Heart left ventricle (tissue), 16 donors: ENCODE measurements around the gene SDC4. TPM values are rescaled to one million over a fixed set of nuclear protein-coding genes. Genes with fewer than 3 reads are reported as not detected.

Experiments used
- ATAC-seq, 4 donors: fragments of 200-7000 bp; cut with Tn5 transposase; one replicate each; pipeline ENCODE4 v1.9.1; 2020 to 2022; ENCODE audit warnings: moderate library complexity in 4 of 4, mild to moderate bottlenecking in 3 of 4, moderate number of reproducible peaks in 1 of 4
- DNase-seq, 5 donors: peaks; one replicate each; pipeline ENCODE4 v3.0.0-alpha.2; 2020
- H3K27ac ChIP-seq, 12 donors: fragments of 200-600 bp; sonication (generic) in 4 of 12; one replicate each; pipeline versions ENCODE4 v1.5.0 to v1.8.0; 2016 to 2022; ENCODE audit warnings: mild to moderate bottlenecking in 2 of 12
- H3K27me3 ChIP-seq, 9 donors: fragments of 200-600 bp; sonication (generic) in 2 of 9; one replicate each; pipeline versions ENCODE4 v1.5.1 to v1.8.0; 2016 to 2022; ENCODE audit warnings: mild to moderate bottlenecking in 3 of 9
- H3K36me3 ChIP-seq, 9 donors: fragments of 200-600 bp; sonication (generic) in 2 of 9; one replicate each; pipeline versions ENCODE4 v1.5.0 to v1.8.0; 2018 to 2022; ENCODE audit warnings: mild to moderate bottlenecking in 2 of 9
- H3K4me1 ChIP-seq, 12 donors: fragments of 200-600 bp; sonication (generic) in 4 of 12; one replicate each; pipeline versions ENCODE4 v1.5.0 to v1.8.0; 2016 to 2022; ENCODE audit warnings: mild to moderate bottlenecking in 3 of 12
- H3K4me3 ChIP-seq, 12 donors: fragments of 200-600 bp; sonication (generic) in 4 of 12; one replicate each; pipeline versions ENCODE4 v1.5.0 to v1.8.0; 2017 to 2022; ENCODE audit warnings: mild to moderate bottlenecking in 9 of 12, moderate library complexity in 4 of 12
- H3K9me3 ChIP-seq, 12 donors: fragments of 200-600 bp; sonication (generic) in 4 of 12; one replicate each; pipeline versions ENCODE4 v1.5.0 to v1.8.0; 2016 to 2022; ENCODE audit warnings: mild to moderate bottlenecking in 1 of 12
- CTCF ChIP-seq, 12 donors: fragments of 200-600 bp; sonication (generic) in 4 of 12; IDR thresholded peaks; one replicate each; pipeline versions ENCODE4 v1.5.0 to v1.8.0; 2018 to 2022; ENCODE audit warnings: antibody characterized with exemption in 12 of 12, mild to moderate bottlenecking in 5 of 12
- POLR2A ChIP-seq, 2 donors: fragments of 450-650 bp; IDR thresholded peaks; one replicate each; pipeline ENCODE4 v1.6.1; 2017; ENCODE audit warnings: antibody characterized with exemption in 2 of 2, mild to moderate bottlenecking in 2 of 2, moderate library complexity in 2 of 2
- WGBS, 4 donors: extraction: QIAGEN DNeasy Blood & Tissue Kit in 2 of 4; methylation state at CpG; one replicate each; pipeline versions ENCODE4 v1.1.5 to v1.1.7; 2013 to 2018; 5-methylcytosine and 5-hydroxymethylcytosine counted together
- intact Hi-C, 10 donors: fragments of 100-400 bp; cut with DNase I; formaldehyde crosslinking; loops; one replicate each; pipeline versions ENCODE4 v1.11.1 to v1.14.2; 2022
- polyA plus RNA-seq, 2 donors: library from polyadenylated mRNA; stranded (reverse); fragments of 200-250 nt; gene quantifications; one replicate each; pipeline ENCODE4 v1.2.3, GENCODE V29; 2013
- total RNA-seq, 9 donors: library from RNA; depleted of rRNA in 2 of 9; stranded (reverse); fragments of >200 nt in 2 of 9; fragmentation: NEBNext Ultra II Directional in 3 of 9; extraction: Animal tissue kit (Norgen Biotek cat#: 25700) in 3 of 9; gene quantifications; one replicate each; pipeline versions ENCODE4 v1.1.0 to v1.2.4, GENCODE V29; 2016 to 2023
- donor health status: ischemic (EF 13 %, LVEDD 7.1; RV severe dilation, severe dysfunction).
- donor health status: healthy with polysubstance abuse.
- donor health status: DM: no; HTN: yes; CAD: no.
- donor health status: DM: no; HTN: no; CAD: no.
- donor health status: ischemic (EF 25% LVEDD 6.9; RV normal size, moderate dysfunction).
- donor health status: ischemic (EF 25% LVEDD 5.7; RV mildly dilated, moderate dysfunction).
- donor health status: healthy.
- donor health status: DM: yes; HTN: yes; CAD: no.
- donor health status: ischemic (EF 35%, LVEDD 5.7; RV mildly dilated, moderate dysfunction).
- donor health status: nonischemic (EF 11% LVEDD 7.7; RV severe dilation, severe dysfunction).
- donor health status: DM: yes; HTN: yes; CAD: no.
- donor health status: PGD.
- donor health status: ischemic (EF 29% LVEDD 5.4; RV normal size, mild dysfunction).
- donor health status: nonischemic (EF 23%, LVEDD 6.1; RV moderate dilation, normal function).

The SDC4 gene
- total and polyA plus RNA-seq, 11 donors, result 44.3 to 140 (median 94.1) TPM

DNA sequence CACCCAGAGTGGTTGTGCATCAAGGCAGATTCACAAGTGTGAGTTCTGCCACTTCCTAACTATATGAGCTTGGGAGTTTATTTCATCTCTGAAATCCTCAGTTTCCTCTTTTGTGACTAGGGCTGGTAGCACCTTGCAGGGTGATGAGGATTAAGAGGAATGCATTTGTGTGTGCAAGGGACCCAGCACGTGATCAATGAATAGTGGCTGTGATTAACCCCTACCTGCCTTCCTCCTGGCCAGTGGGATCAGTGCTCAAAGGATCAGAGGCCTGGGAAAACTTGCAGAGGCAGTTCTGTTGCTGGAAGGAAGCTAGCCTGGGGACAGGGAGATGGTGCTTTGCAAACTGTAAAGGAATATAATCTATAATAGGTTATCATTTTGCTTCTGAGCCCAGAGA is 7.3 kb downstream of the SDC4 start:
- Histone ChIP-seq H3K36me3 (peaks cover 0 to under 1% (median 0%) of the 10 kb centered on the region in 9 donors), H3K4me1 (peaks cover 8 to 100% (median 84%) of the 10 kb centered on the region in 12 donors), H3K9me3 (no peaks in the 10 kb centered on the region), H3K27ac (peak overlapping the region; percentile 84 to 97 (median 95)), H3K27me3 (no peaks in the 10 kb centered on the region), H3K4me3 (peak overlapping the region in 2 of 12 donors; percentile 19 to 70)
- DNase-seq, result no peak
- intact Hi-C loops, result loop anchor here in 2 of 10 donors (5.0 to 10.0 kb wide), 2 partner anchors 66 to 454 kb away; partner anchors contain the start of genes DBNDD2 (in 1 of the 2), DNTTIP1 (in 1 of the 2) and WFDC3 (in 1 of the 2)
- 20 to 63% (median 56%) methylated on average over 1 of the region's 1 CpG for whole genome bisulfite sequencing, 4 donors
- no peak for ATAC-seq
- TF ChIP-seq POLR2A (IDR thresholded peaks at IDR 0.05), result no peak
- no peak for TF ChIP-seq CTCF (IDR thresholded peaks at IDR 0.05)

DNA sequence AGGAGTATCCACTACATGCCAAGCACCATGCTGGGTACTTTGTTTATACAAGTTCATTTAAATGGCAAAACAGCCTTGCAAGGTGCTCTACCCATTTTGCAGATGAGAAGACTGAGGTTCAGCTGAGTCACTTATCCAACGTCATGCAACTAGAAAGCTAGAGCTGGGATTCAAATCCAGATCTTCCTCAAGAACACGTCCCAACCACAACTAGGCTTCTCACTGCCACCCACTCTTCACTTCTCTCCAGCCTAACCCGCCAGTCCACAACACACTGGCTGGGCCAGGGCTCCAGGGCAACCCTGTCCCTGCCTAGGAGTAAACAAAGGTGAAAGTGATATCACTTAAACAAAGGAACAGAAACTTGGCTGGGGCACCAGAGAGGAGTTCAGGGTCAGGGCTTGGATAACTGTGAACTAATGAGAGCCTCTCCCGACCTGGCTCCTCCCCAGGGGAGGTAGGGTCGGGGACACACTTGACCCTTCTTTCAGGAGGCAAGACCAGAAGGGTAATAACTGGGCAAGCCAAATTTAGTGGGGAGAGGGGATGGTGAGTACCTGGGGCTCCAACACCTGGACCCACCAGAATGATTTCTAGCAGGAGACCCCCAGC is 7.9 kb downstream of the SDC4 start:
- ATAC-seq, result peak; percentile 12 to 43 (median 34)
- intact Hi-C loops, result loop anchor here in 2 of 10 donors (5.0 to 10.0 kb wide), 2 partner anchors 67 to 454 kb away; partner anchors contain the start of genes DBNDD2 (in 1 of the 2), DNTTIP1 (in 1 of the 2) and WFDC3 (in 1 of the 2)
- peak in 3 of 5 donors; percentile 19 to 67 (median 65) for DNase-seq

DNA sequence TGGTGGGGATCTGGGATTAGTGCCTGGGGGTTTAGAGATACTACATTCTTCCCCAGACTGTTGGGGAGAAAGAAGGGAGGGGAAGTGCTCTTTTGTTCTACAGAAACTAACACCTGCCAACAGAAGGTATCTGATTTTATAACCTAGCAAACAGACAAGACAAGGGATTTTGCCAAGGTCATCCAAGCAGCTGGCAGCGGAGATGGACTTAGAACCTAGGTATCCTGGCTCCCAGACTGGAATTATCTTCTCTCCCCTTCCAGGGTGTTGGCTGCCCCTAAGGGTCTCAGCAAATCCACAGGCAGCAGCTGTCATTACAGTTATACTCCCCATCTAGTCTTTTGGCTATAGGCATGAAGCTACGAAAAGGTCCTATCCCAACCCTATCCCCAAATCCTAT is 8.4 kb downstream of the SDC4 start:
- Histone ChIP-seq H3K4me3 (no peak overlapping the region), H3K4me1 (peaks cover 8 to 92% (median 73%) of the 10 kb centered on the region in 12 donors), H3K27ac (peak overlapping the region; percentile 73 to 97 (median 95)), H3K36me3 (peaks cover 0 to 12% (median 8%) of the 10 kb centered on the region in 9 donors), H3K9me3 (no peaks in the 10 kb centered on the region), H3K27me3 (no peaks in the 10 kb centered on the region)
- intact Hi-C loops, result loop anchor here in 2 of 10 donors (5.0 to 10.0 kb wide), 2 partner anchors 68 to 455 kb away; partner anchors contain the start of genes DBNDD2 (in 1 of the 2), DNTTIP1 (in 1 of the 2) and WFDC3 (in 1 of the 2)
- WGBS, 4 donors, result 85 to 94% (median 91%) methylated on average over 2 of the region's 2 CpGs
- TF ChIP-seq POLR2A (IDR thresholded peaks at IDR 0.05) (no peak), CTCF (IDR thresholded peaks at IDR 0.05) (no peak)
- no peak for DNase-seq
- no peak for ATAC-seq

More for the DNA sequence above, 7.9 kb downstream of the SDC4 start:
- Histone ChIP-seq H3K27me3 (no peaks in the 10 kb centered on the region), H3K9me3 (no peaks in the 10 kb centered on the region), H3K4me1 (peaks cover 8 to 97% (median 78%) of the 10 kb centered on the region in 12 donors), H3K4me3 (peak overlapping the region in 1 of 12 donors; percentile 70), H3K27ac (peak overlapping the region; percentile 84 to 97 (median 95)), H3K36me3 (peaks cover 0 to 6% (median 5%) of the 10 kb centered on the region in 9 donors)
- WGBS, 4 donors, result 36 to 61% (median 45%) methylated on average over 5 of the region's 5 CpGs
- TF ChIP-seq POLR2A (IDR thresholded peaks at IDR 0.05) (peak in 1 of 2 donors; percentile 25), CTCF (IDR thresholded peaks at IDR 0.05) (no peak)

- ATAC-seq (no peak), DNase-seq (no peak)
- WGBS, 4 donors, result 53 to 75% (median 68%) methylated on average over 6 of the region's 6 CpGs
- Histone ChIP-seq H3K27me3 (no peaks in the 10 kb centered on the region), H3K36me3 (peaks cover 0 to 17% (median 12%) of the 10 kb centered on the region in 9 donors), H3K4me1 (peaks cover 8 to 85% (median 66%) of the 10 kb centered on the region in 12 donors), H3K27ac (peak overlapping the region; percentile 73 to 97 (median 95)), H3K4me3 (no peak overlapping the region), H3K9me3 (no peaks in the 10 kb centered on the region)
- TF ChIP-seq POLR2A (IDR thresholded peaks at IDR 0.05), result no peak
- TF ChIP-seq CTCF (IDR thresholded peaks at IDR 0.05), result no peak
- intact Hi-C loops, result no loop called here
These were observed 9.1 kb downstream of the SDC4 start for GRCh38 chr20:45339084-45339483.
